Pancreas (tissue), 10 donors: Measurements from ENCODE around the gene AUTS2. TPM values are rescaled to one million over a fixed set of nuclear protein-coding genes. Genes with fewer than 3 reads are reported as not detected.
A peak's percentile ranks its signal among the peaks of the same experiment; 100 is the strongest.

Experiments
- ATAC-seq, 4 donors: fragments of 200-7000 bp; cut with Tn5 transposase; one replicate each; pipeline versions ENCODE4 v1.8.0 to v1.9.1; 2020; ENCODE audit warnings: mild to moderate bottlenecking in 4 of 4, moderate library complexity in 4 of 4
- DNase-seq, 6 donors: peaks; one replicate each; pipeline ENCODE4 v3.0.0-alpha.2; 2020
- FAIRE-seq: peaks from 2 replicates; lab custom pipeline; 2012; peaks lifted over from hg19 to GRCh38; lab: Jason Lieb, UNC
- H3K27ac ChIP-seq, 4 donors: fragments of 200-600 bp; sonication (generic); 1 replicate in 3 of 4; 2 replicates in 1 of 4; pipeline versions ENCODE4 v1.5.0 to v1.8.0; 2020
- H3K27me3 ChIP-seq, 4 donors: fragments of 200-600 bp; one replicate each; pipeline ENCODE4 v1.8.0; 2021
- H3K36me3 ChIP-seq, 3 donors: fragments of 200-600 bp; sonication (generic) in 1 of 3; one replicate each; pipeline versions ENCODE4 v1.5.0 to v1.8.0; 2020 to 2021
- H3K4me1 ChIP-seq, 3 donors: fragments of 200-600 bp; one replicate each; pipeline ENCODE4 v1.8.0; 2021
- H3K4me3 ChIP-seq, 4 donors: fragments of 200-600 bp; sonication (generic) in 2 of 4; one replicate each; pipeline versions ENCODE4 v1.5.0 to v1.8.0; 2020 to 2021
- H3K9me3 ChIP-seq, 4 donors: fragments of 200-600 bp; one replicate each; pipeline ENCODE4 v1.8.0; 2021
- CTCF ChIP-seq, 4 donors: fragments of 200-600 bp; sonication (generic) in 3 of 4; IDR thresholded peaks; one replicate each; pipeline versions ENCODE4 v1.5.0 to v1.8.0; 2021; ENCODE audit warnings: antibody characterized with exemption in 4 of 4
- WGBS, 2 donors: extraction: QIAGEN DNeasy Blood & Tissue Kit; methylation state at CpG; one replicate each; pipeline ENCODE4 v1.1.7; 2013; 5-methylcytosine and 5-hydroxymethylcytosine counted together
- intact Hi-C, 3 donors: fragments of 100-400 bp; cut with DNase I; formaldehyde crosslinking; loops; one replicate each; pipeline versions ENCODE4 v1.11.1 to v1.14.2; 2022
- polyA plus RNA-seq, 2 donors: library from polyadenylated mRNA; stranded (reverse); fragments of 200-250 nt; gene quantifications; one replicate each; pipeline ENCODE4 v1.2.3, GENCODE V29; 2013
- total RNA-seq, 6 donors: library from RNA; stranded (reverse); fragmentation: NEBNext Ultra II Directional in 4 of 6; extraction: Animal tissue kit (Norgen Biotek cat#: 25700) in 4 of 6; gene quantifications; one replicate each; pipeline versions ENCODE4 v1.2.1 to v1.2.4, GENCODE V29; 2021 to 2023
- donor health status: healthy with polysubstance abuse.
- donor health status: DM: no; HTN: no; CAD: no; lungs with moderate emphysema.
- donor health status: DM: no; HTN: no; CAD: no.
- donor health status: control.
- donor health status: control.
- donor health status: Bipolar disorder and iron deficiency.
- donor health status: DM: yes; HTN: yes; CAD: no.
- donor health status: DM: no; HTN: no; CAD: no.
- donor health status: DM: no; HTN: no; CAD: no.
- donor health status: DM: yes; HTN: yes; CAD: no.

AUTS2 gene
- total and polyA plus RNA-seq, 8 donors: 5.8 to 16.8 (median 9.9) TPM

- H3K27ac ChIP-seq: peak overlapping the region in 2 of 4 donors; percentile 10 to 20
- no peaks in the 10 kb centered on the region for H3K9me3 ChIP-seq
- 37 to 48% methylated on average over 11 of the region's 11 CpGs for WGBS, 2 donors
- ATAC-seq (peak in 3 of 4 donors; percentile 22 to 67 (median 62)), FAIRE-seq (no peak), DNase-seq (no peak)
- peak overlapping the region in 2 of 4 donors; percentile 11 to 26 for H3K4me3 ChIP-seq
- peaks cover 0 to 2% (median 0%) of the 10 kb centered on the region in 3 donors for H3K4me1 ChIP-seq
- H3K27me3 ChIP-seq: no peaks in the 10 kb centered on the region
- no peaks in the 10 kb centered on the region for H3K36me3 ChIP-seq
- TF ChIP-seq CTCF (IDR thresholded peaks at IDR 0.05): no peak
- intact Hi-C loops: no loop called here
These were observed 1138.6 kb downstream of the AUTS2 start for GRCh38 chr7:70736715-70737460.

GRCh38 chr7:70738151-70738885 is 1140.0 kb downstream of the AUTS2 start:
- ATAC-seq (peak in 3 of 4 donors; percentile 51 to 77 (median 59)), FAIRE-seq (no peak), DNase-seq (peak in 1 of 6 donors; percentile 22)
- no peaks in the 10 kb centered on the region for H3K27me3 ChIP-seq
- 63 to 75% methylated on average over 8 of the region's 8 CpGs for WGBS, 2 donors
- no peak for TF ChIP-seq CTCF (IDR thresholded peaks at IDR 0.05)
- intact Hi-C loops: no loop called here
- H3K4me1 ChIP-seq: peaks cover 0 to 2% (median 0%) of the 10 kb centered on the region in 3 donors
- H3K27ac ChIP-seq: no peak overlapping the region
- H3K4me3 ChIP-seq: no peak overlapping the region
- no peaks in the 10 kb centered on the region for H3K9me3 ChIP-seq
- H3K36me3 ChIP-seq: no peaks in the 10 kb centered on the region

- Histone ChIP-seq H3K36me3 (no peaks in the 10 kb centered on the region), H3K27ac (no peak overlapping the region), H3K9me3 (no peaks in the 10 kb centered on the region), H3K4me3 (no peak overlapping the region), H3K27me3 (no peaks in the 10 kb centered on the region), H3K4me1 (peaks cover 0 to 2% (median 0%) of the 10 kb centered on the region in 3 donors)
- peak in 1 of 4 donors; percentile 15 for ATAC-seq
- no peak for FAIRE-seq
- 64 to 68% methylated on average over 7 of the region's 7 CpGs for WGBS, 2 donors
- intact Hi-C loops: no loop called here
- DNase-seq: no peak
- TF ChIP-seq CTCF (IDR thresholded peaks at IDR 0.05): no peak
These were observed 1141.5 kb downstream of the AUTS2 start for GRCh38 chr7:70739646-70740210.

- no peaks in the 10 kb centered on the region for H3K9me3 ChIP-seq
- no peaks in the 10 kb centered on the region for H3K36me3 ChIP-seq
- H3K27me3 ChIP-seq: no peaks in the 10 kb centered on the region
- intact Hi-C loops: no loop called here
- TF ChIP-seq CTCF (IDR thresholded peaks at IDR 0.05): no peak
- no peak for FAIRE-seq
- H3K27ac ChIP-seq: no peak overlapping the region
- H3K4me1 ChIP-seq: peaks cover 0 to 2% (median 0%) of the 10 kb centered on the region in 3 donors
- ATAC-seq: no peak
- DNase-seq: no peak
- H3K4me3 ChIP-seq: no peak overlapping the region
- WGBS, 2 donors: 82 to 88% methylated on average over 5 of the region's 5 CpGs
These were observed 1143.4 kb downstream of the AUTS2 start for GRCh38 chr7:70741666-70742065.
